WTC11 (cell line): Measurements from ENCODE around the gene TASL. TPM values are rescaled to one million over a fixed set of nuclear protein-coding genes. Genes with fewer than 3 reads are reported as not detected.

Source experiments
- ATAC-seq: fragments of 200-7000 bp; cut with Tn5 transposase; 2 replicates; pipeline ENCODE4 v1.10.0; 2021; ENCODE audit warnings: mild to moderate bottlenecking, moderate library complexity
- CTCF ChIA-PET: fragments of 300-600 bp; sonication (Branson Sonifier 250); formaldehyde crosslinking; loops from one replicate; lab custom pipeline; 2021; ENCODE audit warnings: antibody characterized with exemption; lab: Charles Lee
- POLR2A ChIA-PET: fragments of 350-600 bp; sonication (Branson Sonifier 250); formaldehyde crosslinking; loops from one replicate; lab custom pipeline; 2021; ENCODE audit warnings: antibody characterized with exemption; lab: Charles Lee
- DNase-seq: peaks from one replicate; pipeline ENCODE4 v3.0.0; 2021; ENCODE audit warnings: low spot score
- H3K27ac Mint-ChIP-seq: 2 replicates; pipeline ENCODE4 v1.8.0; 2021; ENCODE audit warnings: mixed read lengths
- H3K27me3 Mint-ChIP-seq: 2 replicates; pipeline ENCODE4 v1.8.0; 2021; ENCODE audit warnings: low read depth, mild to moderate bottlenecking, moderate library complexity, mixed read lengths
- H3K36me3 Mint-ChIP-seq: 2 replicates; pipeline ENCODE4 v1.8.0; 2021; ENCODE audit warnings: mixed read lengths
- H3K4me1 Mint-ChIP-seq: 2 replicates; pipeline ENCODE4 v1.8.0; 2022; ENCODE audit warnings: mixed read lengths
- H3K4me3 Mint-ChIP-seq: 2 replicates; pipeline ENCODE4 v1.8.0; 2021; ENCODE audit warnings: mild to moderate bottlenecking, moderate library complexity, mixed read lengths
- H3K9me3 Mint-ChIP-seq: 2 replicates; pipeline ENCODE4 v1.8.0; 2021; ENCODE audit warnings: mixed read lengths
- CTCF ChIP-seq: fragments of 200-600 bp; IDR thresholded peaks from 2 replicates; pipeline ENCODE4 v1.8.0; 2022; ENCODE audit warnings: antibody characterized with exemption
- ELF4 ChIP-seq: sonication (generic); formaldehyde crosslinking; IDR thresholded peaks from 2 replicates; pipeline ENCODE4 v1.8.1; 2022; ENCODE audit warnings: low read depth, mild to moderate bottlenecking, moderate library complexity, missing genetic modification reagents
- FOXP1 ChIP-seq: sonication (generic); formaldehyde crosslinking; IDR thresholded peaks from 2 replicates; pipeline ENCODE4 v1.8.0; 2022; ENCODE audit warnings: missing genetic modification reagents, mild to moderate bottlenecking, moderate library complexity, borderline replicate concordance
- GRHL2 ChIP-seq: fragments of 250-450 bp; sonication (Bioruptor Pico); IDR thresholded peaks from 2 replicates; pipeline ENCODE4 v1.8.0; 2022; ENCODE audit warnings: mild to moderate bottlenecking, moderate library complexity; ENCODE audit not compliant: insufficient replicate concordance, severe bottlenecking
- NR1H2 ChIP-seq: sonication (generic); formaldehyde crosslinking; IDR thresholded peaks from 2 replicates; pipeline ENCODE4 v1.9.0; 2021; ENCODE audit warnings: mild to moderate bottlenecking, moderate library complexity, missing genetic modification reagents
- NR3C1 ChIP-seq: sonication (generic); formaldehyde crosslinking; conservative IDR thresholded peaks from 2 replicates; pipeline ENCODE4 v1.8.1; 2023; ENCODE audit warnings: low read depth, mild to moderate bottlenecking, missing genetic modification reagents
- SMAD3 ChIP-seq: sonication (generic); formaldehyde crosslinking; IDR thresholded peaks from 2 replicates; pipeline ENCODE4 v1.8.0; 2022; ENCODE audit warnings: missing genetic modification reagents, mild to moderate bottlenecking, borderline replicate concordance
- SP1 ChIP-seq: sonication (generic); formaldehyde crosslinking; conservative IDR thresholded peaks from 2 replicates; pipeline ENCODE4 v1.8.1; 2022; ENCODE audit warnings: missing genetic modification reagents
- STAT6 ChIP-seq: sonication (generic); formaldehyde crosslinking; conservative IDR thresholded peaks from 2 replicates; pipeline ENCODE4 v1.8.1; 2023; ENCODE audit warnings: mild to moderate bottlenecking, low read depth, missing genetic modification reagents, moderate library complexity
- TEAD4 ChIP-seq: sonication (generic); formaldehyde crosslinking; IDR thresholded peaks from 2 replicates; pipeline ENCODE4 v1.8.0; 2022; ENCODE audit warnings: mild to moderate bottlenecking, missing genetic modification reagents
- ZBTB21 ChIP-seq: sonication (generic); formaldehyde crosslinking; IDR thresholded peaks from 2 replicates; pipeline ENCODE4 v1.8.1; 2023; ENCODE audit warnings: mild to moderate bottlenecking, missing genetic modification reagents, borderline replicate concordance
- ZNF138 ChIP-seq: sonication (generic); formaldehyde crosslinking; conservative IDR thresholded peaks from 2 replicates; pipeline ENCODE4 v1.8.1; 2022; ENCODE audit warnings: mild to moderate bottlenecking, moderate library complexity, missing genetic modification reagents
- ZNF232 ChIP-seq: sonication (generic); formaldehyde crosslinking; IDR thresholded peaks from 2 replicates; pipeline ENCODE4 v1.8.0; 2022; ENCODE audit warnings: mild to moderate bottlenecking, missing genetic modification reagents
- ZNF263 ChIP-seq: sonication (generic); formaldehyde crosslinking; IDR thresholded peaks from 2 replicates; pipeline ENCODE4 v1.8.1; 2022; ENCODE audit warnings: low read depth, mild to moderate bottlenecking, moderate library complexity, missing genetic modification reagents
- ZNF423 ChIP-seq: fragments of 250-450 bp; sonication (Bioruptor Pico); IDR thresholded peaks from 2 replicates; pipeline ENCODE4 v2.1.2; 2022; ENCODE audit warnings: mild to moderate bottlenecking, moderate library complexity
- total RNA-seq: library from RNA; stranded (reverse); gene quantifications from 3 replicates; pipeline ENCODE4 v1.2.3, GENCODE V29; 2021
- TF ChIP-seq, protein P1 (sequence below): sonication (generic); formaldehyde crosslinking; IDR thresholded peaks from 2 replicates; pipeline ENCODE4 v1.8.1; 2023; ENCODE audit warnings: mild to moderate bottlenecking, missing genetic modification reagents, borderline replicate concordance
- TF ChIP-seq, protein P2 (sequence below): sonication (generic); formaldehyde crosslinking; IDR thresholded peaks from 2 replicates; pipeline ENCODE4 v1.8.1; 2023; ENCODE audit warnings: mild to moderate bottlenecking, missing genetic modification reagents, moderate library complexity
- TF ChIP-seq, protein P3 (sequence below): sonication (generic); formaldehyde crosslinking; IDR thresholded peaks from 2 replicates; pipeline ENCODE4 v1.8.1; 2023; ENCODE audit warnings: mild to moderate bottlenecking, moderate library complexity, missing genetic modification reagents

Gene TASL
- total RNA-seq, 1 experiment from 2014 or later, result not detected

DNA sequence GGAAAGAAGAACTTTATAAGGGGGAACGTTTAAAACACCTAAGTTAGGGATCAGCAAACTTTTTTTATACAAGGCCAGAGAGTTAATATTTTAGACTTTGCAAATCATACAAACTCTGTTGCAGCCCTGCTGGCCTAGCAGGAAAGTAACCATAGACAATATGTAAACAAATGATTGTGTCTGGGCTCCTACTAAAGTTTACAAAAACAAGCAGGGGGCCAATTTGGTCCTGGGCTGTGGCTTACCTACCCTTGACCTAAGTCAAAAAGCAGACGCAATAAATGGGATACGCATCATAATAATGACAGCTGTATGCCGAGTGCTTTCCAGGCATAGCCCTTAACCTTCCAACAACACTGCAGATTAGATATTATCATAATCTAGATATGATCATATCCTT is 4.9 kb downstream of the TASL start:
- Mint-ChIP-seq H3K36me3 (no peaks in the 10 kb centered on the region), H3K4me1 (no peaks in the 10 kb centered on the region)
- CTCF ChIA-PET, result interaction anchor here (0.6 kb wide), 1 partner anchor 99 kb away, joined by 5 read pairs; no protein-coding TSS in a partner anchor
- TF ChIP-seq, protein P1, sequence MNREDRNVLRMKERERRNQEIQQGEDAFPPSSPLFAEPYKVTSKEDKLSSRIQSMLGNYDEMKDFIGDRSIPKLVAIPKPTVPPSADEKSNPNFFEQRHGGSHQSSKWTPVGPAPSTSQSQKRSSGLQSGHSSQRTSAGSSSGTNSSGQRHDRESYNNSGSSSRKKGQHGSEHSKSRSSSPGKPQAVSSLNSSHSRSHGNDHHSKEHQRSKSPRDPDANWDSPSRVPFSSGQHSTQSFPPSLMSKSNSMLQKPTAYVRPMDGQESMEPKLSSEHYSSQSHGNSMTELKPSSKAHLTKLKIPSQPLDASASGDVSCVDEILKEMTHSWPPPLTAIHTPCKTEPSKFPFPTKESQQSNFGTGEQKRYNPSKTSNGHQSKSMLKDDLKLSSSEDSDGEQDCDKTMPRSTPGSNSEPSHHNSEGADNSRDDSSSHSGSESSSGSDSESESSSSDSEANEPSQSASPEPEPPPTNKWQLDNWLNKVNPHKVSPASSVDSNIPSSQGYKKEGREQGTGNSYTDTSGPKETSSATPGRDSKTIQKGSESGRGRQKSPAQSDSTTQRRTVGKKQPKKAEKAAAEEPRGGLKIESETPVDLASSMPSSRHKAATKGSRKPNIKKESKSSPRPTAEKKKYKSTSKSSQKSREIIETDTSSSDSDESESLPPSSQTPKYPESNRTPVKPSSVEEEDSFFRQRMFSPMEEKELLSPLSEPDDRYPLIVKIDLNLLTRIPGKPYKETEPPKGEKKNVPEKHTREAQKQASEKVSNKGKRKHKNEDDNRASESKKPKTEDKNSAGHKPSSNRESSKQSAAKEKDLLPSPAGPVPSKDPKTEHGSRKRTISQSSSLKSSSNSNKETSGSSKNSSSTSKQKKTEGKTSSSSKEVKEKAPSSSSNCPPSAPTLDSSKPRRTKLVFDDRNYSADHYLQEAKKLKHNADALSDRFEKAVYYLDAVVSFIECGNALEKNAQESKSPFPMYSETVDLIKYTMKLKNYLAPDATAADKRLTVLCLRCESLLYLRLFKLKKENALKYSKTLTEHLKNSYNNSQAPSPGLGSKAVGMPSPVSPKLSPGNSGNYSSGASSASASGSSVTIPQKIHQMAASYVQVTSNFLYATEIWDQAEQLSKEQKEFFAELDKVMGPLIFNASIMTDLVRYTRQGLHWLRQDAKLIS (CRISPR knock-in tag), result no peak
- TF ChIP-seq ZNF423 (CRISPR knock-in tag) (no peak), ZBTB21 (CRISPR knock-in tag) (no peak), SMAD3 (CRISPR knock-in tag) (no peak)
- TF ChIP-seq, protein P2, sequence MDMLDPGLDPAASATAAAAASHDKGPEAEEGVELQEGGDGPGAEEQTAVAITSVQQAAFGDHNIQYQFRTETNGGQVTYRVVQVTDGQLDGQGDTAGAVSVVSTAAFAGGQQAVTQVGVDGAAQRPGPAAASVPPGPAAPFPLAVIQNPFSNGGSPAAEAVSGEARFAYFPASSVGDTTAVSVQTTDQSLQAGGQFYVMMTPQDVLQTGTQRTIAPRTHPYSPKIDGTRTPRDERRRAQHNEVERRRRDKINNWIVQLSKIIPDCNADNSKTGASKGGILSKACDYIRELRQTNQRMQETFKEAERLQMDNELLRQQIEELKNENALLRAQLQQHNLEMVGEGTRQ (CRISPR knock-in tag), result no peak
- TF ChIP-seq, all 79 proteins: peak for 0
- DNase-seq (no peak), ATAC-seq (no peak)
- Mint-ChIP-seq H3K4me3 (no peak overlapping the region), H3K27me3 (no peaks in the 10 kb centered on the region), H3K27ac (no peak overlapping the region), H3K9me3 (no peaks in the 10 kb centered on the region)
- POLR2A ChIA-PET, result no interaction called here

GRCh38 chrX:30572004-30572403 is 5.6 kb downstream of the TASL start:
- H3K27me3 Mint-ChIP-seq, result no peaks in the 10 kb centered on the region
- TF ChIP-seq NR3C1, result no peak
- no peak for TF ChIP-seq FOXP1 (CRISPR knock-in tag)
- TF ChIP-seq ZNF423 (CRISPR knock-in tag), result no peak
- no peak for TF ChIP-seq TEAD4 (CRISPR knock-in tag)
- TF ChIP-seq, all 79 proteins: peak for 0
- POLR2A ChIA-PET, result no interaction called here
- Mint-ChIP-seq H3K9me3 (no peaks in the 10 kb centered on the region), H3K4me3 (no peak overlapping the region), H3K4me1 (no peaks in the 10 kb centered on the region), H3K27ac (no peak overlapping the region), H3K36me3 (no peaks in the 10 kb centered on the region)
- ATAC-seq, result no peak
- no peak for DNase-seq
- CTCF ChIA-PET, result no interaction called here

GRCh38 chrX:30570505-30570904 is 7.1 kb downstream of the TASL start:
- no peak for ATAC-seq
- no peak for DNase-seq
- no peaks in the 10 kb centered on the region for H3K27me3 Mint-ChIP-seq
- no peak overlapping the region for H3K27ac Mint-ChIP-seq
- no peak overlapping the region for H3K4me3 Mint-ChIP-seq
- POLR2A ChIA-PET, result no interaction called here
- no peaks in the 10 kb centered on the region for H3K4me1 Mint-ChIP-seq
- CTCF ChIA-PET, result interaction anchor here (0.7 kb wide), 1 partner anchor 65 kb away, joined by 3 read pairs; no protein-coding TSS in a partner anchor
- H3K36me3 Mint-ChIP-seq, result no peaks in the 10 kb centered on the region
- H3K9me3 Mint-ChIP-seq, result no peaks in the 10 kb centered on the region
- no peak for TF ChIP-seq STAT6
- TF ChIP-seq ZBTB21 (CRISPR knock-in tag), result no peak
- no peak for TF ChIP-seq SP1
- TF ChIP-seq ZNF138 (CRISPR knock-in tag), result no peak
- no peak for TF ChIP-seq NR1H2 (CRISPR knock-in tag)
- no peak for TF ChIP-seq ELF4 (CRISPR knock-in tag)
- TF ChIP-seq ZNF423 (CRISPR knock-in tag), result no peak
- no peak for TF ChIP-seq GRHL2
- TF ChIP-seq, protein P3, sequence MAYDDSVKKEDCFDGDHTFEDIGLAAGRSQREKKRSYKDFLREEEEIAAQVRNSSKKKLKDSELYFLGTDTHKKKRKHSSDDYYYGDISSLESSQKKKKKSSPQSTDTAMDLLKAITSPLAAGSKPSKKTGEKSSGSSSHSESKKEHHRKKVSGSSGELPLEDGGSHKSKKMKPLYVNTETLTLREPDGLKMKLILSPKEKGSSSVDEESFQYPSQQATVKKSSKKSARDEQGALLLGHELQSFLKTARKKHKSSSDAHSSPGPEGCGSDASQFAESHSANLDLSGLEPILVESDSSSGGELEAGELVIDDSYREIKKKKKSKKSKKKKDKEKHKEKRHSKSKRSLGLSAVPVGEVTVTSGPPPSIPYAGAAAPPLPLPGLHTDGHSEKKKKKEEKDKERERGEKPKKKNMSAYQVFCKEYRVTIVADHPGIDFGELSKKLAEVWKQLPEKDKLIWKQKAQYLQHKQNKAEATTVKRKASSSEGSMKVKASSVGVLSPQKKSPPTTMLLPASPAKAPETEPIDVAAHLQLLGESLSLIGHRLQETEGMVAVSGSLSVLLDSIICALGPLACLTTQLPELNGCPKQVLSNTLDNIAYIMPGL (CRISPR knock-in tag), result no peak
- TF ChIP-seq ZNF232 (CRISPR knock-in tag), result no peak
- no peak for TF ChIP-seq ZNF263 (CRISPR knock-in tag)
- TF ChIP-seq CTCF, result no peak
